HepG2 (cell line): ENCODE measurements around the gene CCDC91. TPM values are rescaled to one million over a fixed set of nuclear protein-coding genes. Genes with fewer than 3 reads are reported as not detected.

Source experiments
- ETV6 ChIP-seq: sonication (generic); formaldehyde crosslinking; conservative IDR thresholded peaks from 2 replicates; pipeline ENCODE4 v1.4.0; 2020; ENCODE audit warnings: missing genetic modification reagents
- HDAC2 ChIP-seq: sonication (generic); formaldehyde crosslinking; IDR thresholded peaks from 2 replicates; pipeline ENCODE4 v1.4.0; 2020; ENCODE audit warnings: missing genetic modification reagents
- HIVEP1 ChIP-seq: sonication (generic); formaldehyde crosslinking; IDR thresholded peaks from 2 replicates; pipeline ENCODE4 v1.4.0; 2020; ENCODE audit warnings: mild to moderate bottlenecking, missing genetic modification reagents
- IRF2 ChIP-seq: IDR thresholded peaks from 2 replicates; pipeline ENCODE4 v1.6.1; 2018; ENCODE audit warnings: missing genetic modification reagents, missing compliant biosample characterization
- KDM6A ChIP-seq: IDR thresholded peaks from 2 replicates; pipeline ENCODE4 v1.6.1; 2016; ENCODE audit warnings: low read depth
- NCOA2 ChIP-seq: sonication (generic); formaldehyde crosslinking; IDR thresholded peaks from 2 replicates; pipeline ENCODE4 v1.8.0; 2022; ENCODE audit warnings: inconsistent platforms
- NR2F6 ChIP-seq, 2 experiments: IDR thresholded peaks; 2 replicates each; pipeline ENCODE4 v1.6.1; 2016; ENCODE audit warnings: antibody characterized with exemption in 1 of 2, mild to moderate bottlenecking in 1 of 2
- ONECUT2 ChIP-seq: sonication (generic); formaldehyde crosslinking; IDR thresholded peaks from 2 replicates; pipeline ENCODE4 v1.4.0; 2020; ENCODE audit warnings: missing genetic modification reagents
- PAX8 ChIP-seq: sonication (generic); formaldehyde crosslinking; IDR thresholded peaks from 2 replicates; pipeline ENCODE4 v1.8.0; 2022; ENCODE audit warnings: mild to moderate bottlenecking, missing genetic modification reagents, borderline replicate concordance
- SAP130 ChIP-seq: IDR thresholded peaks from 2 replicates; pipeline ENCODE4 v1.6.1; 2016; ENCODE audit warnings: low read depth
- SNRNP70 ChIP-seq: fragments of 200-400 bp; formaldehyde crosslinking; IDR thresholded peaks from 2 replicates; pipeline ENCODE4 v1.6.1; 2017; ENCODE audit warnings: mild to moderate bottlenecking, low read depth, low read length, moderate library complexity
- SOX13 ChIP-seq, 3 experiments: fragments of 450-650 bp in 1 of 3; sonication (generic) in 1 of 3; formaldehyde crosslinking in 1 of 3; IDR thresholded peaks in 2 of 3; conservative IDR thresholded peaks in 1 of 3; 2 replicates each; pipeline versions ENCODE4 v1.5.0 to v1.6.1; 2016 to 2020; ENCODE audit warnings: antibody characterized with exemption in 1 of 3, mild to moderate bottlenecking in 1 of 3, missing compliant biosample characterization in 1 of 3, missing genetic modification reagents in 1 of 3, moderate library complexity in 1 of 3
- ZNF180 ChIP-seq: sonication (generic); formaldehyde crosslinking; IDR thresholded peaks from 2 replicates; pipeline ENCODE4 v1.4.0; 2020; ENCODE audit warnings: low read depth, missing genetic modification reagents, borderline replicate concordance
- ZNF432 ChIP-seq: sonication (generic); formaldehyde crosslinking; IDR thresholded peaks from 2 replicates; pipeline ENCODE4 v1.5.0; 2020; ENCODE audit warnings: missing genetic modification reagents, mild to moderate bottlenecking, borderline replicate concordance
- ZNF550 ChIP-seq: sonication (generic); formaldehyde crosslinking; IDR thresholded peaks from 2 replicates; pipeline ENCODE4 v1.4.0; 2020; ENCODE audit warnings: mild to moderate bottlenecking, missing genetic modification reagents, borderline replicate concordance
- polyA plus RNA-seq, 8 experiments: library from polyadenylated mRNA; depleted of rRNA in 3 of 8; stranded (reverse) in 7 of 8; unstranded in 1 of 8; fragments of >200 nt; fragmentation: Illumina TruSeq in 4 of 8; extraction: Trizol in 4 of 8; gene quantifications; 2 replicates each; pipeline versions ENCODE4 v1.2.1 to v1.2.3, GENCODE V29; 2011 to 2016; ENCODE audit warnings: low read depth in 4 of 8, missing spikeins in 1 of 8, mixed read lengths in 1 of 8; ENCODE audit not compliant: insufficient read depth in 1 of 8
- total RNA-seq, 5 experiments: library from RNA; depleted of rRNA; stranded (reverse); fragments of >200 nt; fragmentation: Illumina TruSeq; extraction: Trizol; gene quantifications; 2 replicates each; pipeline ENCODE4 v1.2.3, GENCODE V29; 2016; ENCODE audit warnings: low read depth in 1 of 5
- TF ChIP-seq, protein P1 (sequence below): sonication (generic); formaldehyde crosslinking; IDR thresholded peaks from 2 replicates; pipeline ENCODE4 v1.4.0; 2020; ENCODE audit warnings: missing genetic modification reagents
- TF ChIP-seq, protein P2 (sequence below): sonication (generic); formaldehyde crosslinking; IDR thresholded peaks from 2 replicates; pipeline ENCODE4 v1.5.0; 2020; ENCODE audit warnings: mild to moderate bottlenecking, missing genetic modification reagents, moderate library complexity
- TF ChIP-seq, protein P3 (sequence below): sonication (generic); formaldehyde crosslinking; IDR thresholded peaks from 2 replicates; pipeline ENCODE4 v1.4.0; 2020; ENCODE audit warnings: mild to moderate bottlenecking, missing genetic modification reagents, borderline replicate concordance
- TF ChIP-seq, protein P4 (sequence below): sonication (generic); formaldehyde crosslinking; IDR thresholded peaks from 2 replicates; pipeline ENCODE4 v1.4.0; 2020; ENCODE audit warnings: missing genetic modification reagents

The CCDC91 gene
- total and polyA plus RNA-seq, 2 of the 13 experiments (the other 11 are each of a cell fraction or from before 2014, with no cell fraction given), result 9.8 to 15.8 TPM

DNA sequence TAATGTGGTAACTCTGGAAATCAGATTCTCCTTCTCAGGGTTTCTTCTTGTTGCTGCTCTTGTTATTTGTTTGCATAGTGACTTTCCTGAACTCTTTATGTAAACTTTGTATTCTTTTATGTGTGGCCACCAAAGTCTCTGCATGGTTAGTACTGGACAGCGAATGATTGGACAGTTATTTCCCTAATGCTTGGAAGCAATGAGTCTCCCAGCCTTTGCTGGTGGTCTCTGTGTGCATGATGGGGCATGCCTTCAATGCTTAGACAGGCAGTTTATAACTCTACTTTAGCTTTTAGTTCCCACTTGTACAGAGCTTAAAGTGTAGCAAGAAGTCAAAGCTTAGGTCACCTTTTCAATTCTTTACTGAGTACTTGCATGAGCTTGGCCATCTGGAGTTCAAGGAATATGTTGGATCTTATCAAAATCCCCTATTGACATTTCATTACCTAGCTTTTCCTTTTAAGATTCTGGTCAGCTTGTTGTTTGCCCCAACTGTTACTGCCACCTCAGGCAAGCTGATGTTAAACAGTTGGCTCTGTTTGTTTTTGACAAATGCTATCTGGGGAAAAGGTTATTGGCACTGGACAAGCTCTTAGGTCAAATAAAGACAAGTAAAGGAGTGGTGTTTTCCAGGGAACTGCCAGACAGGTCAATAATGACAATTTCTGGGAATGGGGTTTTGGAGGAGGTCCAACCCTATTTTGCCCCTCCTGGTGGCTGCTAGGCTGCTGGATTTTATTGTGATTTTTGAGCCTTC lies 12.3 kb downstream of the CCDC91 start (continued):
- no peak for TF ChIP-seq HIVEP1
- TF ChIP-seq, protein P1, sequence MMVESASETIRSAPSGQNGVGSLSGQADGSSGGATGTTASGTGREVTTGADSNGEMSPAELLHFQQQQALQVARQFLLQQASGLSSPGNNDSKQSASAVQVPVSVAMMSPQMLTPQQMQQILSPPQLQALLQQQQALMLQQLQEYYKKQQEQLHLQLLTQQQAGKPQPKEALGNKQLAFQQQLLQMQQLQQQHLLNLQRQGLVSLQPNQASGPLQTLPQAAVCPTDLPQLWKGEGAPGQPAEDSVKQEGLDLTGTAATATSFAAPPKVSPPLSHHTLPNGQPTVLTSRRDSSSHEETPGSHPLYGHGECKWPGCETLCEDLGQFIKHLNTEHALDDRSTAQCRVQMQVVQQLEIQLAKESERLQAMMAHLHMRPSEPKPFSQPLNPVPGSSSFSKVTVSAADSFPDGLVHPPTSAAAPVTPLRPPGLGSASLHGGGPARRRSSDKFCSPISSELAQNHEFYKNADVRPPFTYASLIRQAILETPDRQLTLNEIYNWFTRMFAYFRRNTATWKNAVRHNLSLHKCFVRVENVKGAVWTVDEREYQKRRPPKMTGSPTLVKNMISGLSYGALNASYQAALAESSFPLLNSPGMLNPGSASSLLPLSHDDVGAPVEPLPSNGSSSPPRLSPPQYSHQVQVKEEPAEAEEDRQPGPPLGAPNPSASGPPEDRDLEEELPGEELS (CRISPR knock-in tag), result peak; percentile 24; the same call in 1 of the 2 replicates
- 0 out of 2 replicates have a peak, but pooled peaks have one; percentile 21 for TF ChIP-seq HDAC2 (CRISPR knock-in tag)
- no peak for TF ChIP-seq ETV6 (CRISPR knock-in tag)
- no peak for TF ChIP-seq ZNF550 (CRISPR knock-in tag)
- peak; percentile 96 for TF ChIP-seq ZNF432 (CRISPR knock-in tag)
- TF ChIP-seq ONECUT2 (CRISPR knock-in tag), result 0 out of 2 replicates have a peak, but pooled peaks have one; percentile 49
- TF ChIP-seq, protein P2, sequence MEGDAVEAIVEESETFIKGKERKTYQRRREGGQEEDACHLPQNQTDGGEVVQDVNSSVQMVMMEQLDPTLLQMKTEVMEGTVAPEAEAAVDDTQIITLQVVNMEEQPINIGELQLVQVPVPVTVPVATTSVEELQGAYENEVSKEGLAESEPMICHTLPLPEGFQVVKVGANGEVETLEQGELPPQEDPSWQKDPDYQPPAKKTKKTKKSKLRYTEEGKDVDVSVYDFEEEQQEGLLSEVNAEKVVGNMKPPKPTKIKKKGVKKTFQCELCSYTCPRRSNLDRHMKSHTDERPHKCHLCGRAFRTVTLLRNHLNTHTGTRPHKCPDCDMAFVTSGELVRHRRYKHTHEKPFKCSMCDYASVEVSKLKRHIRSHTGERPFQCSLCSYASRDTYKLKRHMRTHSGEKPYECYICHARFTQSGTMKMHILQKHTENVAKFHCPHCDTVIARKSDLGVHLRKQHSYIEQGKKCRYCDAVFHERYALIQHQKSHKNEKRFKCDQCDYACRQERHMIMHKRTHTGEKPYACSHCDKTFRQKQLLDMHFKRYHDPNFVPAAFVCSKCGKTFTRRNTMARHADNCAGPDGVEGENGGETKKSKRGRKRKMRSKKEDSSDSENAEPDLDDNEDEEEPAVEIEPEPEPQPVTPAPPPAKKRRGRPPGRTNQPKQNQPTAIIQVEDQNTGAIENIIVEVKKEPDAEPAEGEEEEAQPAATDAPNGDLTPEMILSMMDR (CRISPR knock-in tag), result peak; percentile 8; the same call in 1 of the 2 replicates
- no peak for TF ChIP-seq ZNF180 (CRISPR knock-in tag)
- no peak for TF ChIP-seq SOX13 (IDR thresholded peaks at IDR 0.05)
- TF ChIP-seq SOX13 (CRISPR knock-in tag; conservative IDR thresholded peaks at IDR 0.05 in 1 of 2, IDR thresholded peaks at IDR 0.05 in 1 of 2), result peak in 1 of 2 experiments; percentile 55; a peak in 2 of 4 replicates
- peak; percentile 34; the same call in 1 of the 2 replicates for TF ChIP-seq NR2F6 (IDR thresholded peaks at IDR 0.05)
- peak; percentile 28; the same call in 1 of the 2 replicates for TF ChIP-seq NR2F6 (CRISPR knock-in tag; IDR thresholded peaks at IDR 0.05)
- peak; percentile 59 for TF ChIP-seq NCOA2 (CRISPR knock-in tag)
- TF ChIP-seq, protein P3, sequence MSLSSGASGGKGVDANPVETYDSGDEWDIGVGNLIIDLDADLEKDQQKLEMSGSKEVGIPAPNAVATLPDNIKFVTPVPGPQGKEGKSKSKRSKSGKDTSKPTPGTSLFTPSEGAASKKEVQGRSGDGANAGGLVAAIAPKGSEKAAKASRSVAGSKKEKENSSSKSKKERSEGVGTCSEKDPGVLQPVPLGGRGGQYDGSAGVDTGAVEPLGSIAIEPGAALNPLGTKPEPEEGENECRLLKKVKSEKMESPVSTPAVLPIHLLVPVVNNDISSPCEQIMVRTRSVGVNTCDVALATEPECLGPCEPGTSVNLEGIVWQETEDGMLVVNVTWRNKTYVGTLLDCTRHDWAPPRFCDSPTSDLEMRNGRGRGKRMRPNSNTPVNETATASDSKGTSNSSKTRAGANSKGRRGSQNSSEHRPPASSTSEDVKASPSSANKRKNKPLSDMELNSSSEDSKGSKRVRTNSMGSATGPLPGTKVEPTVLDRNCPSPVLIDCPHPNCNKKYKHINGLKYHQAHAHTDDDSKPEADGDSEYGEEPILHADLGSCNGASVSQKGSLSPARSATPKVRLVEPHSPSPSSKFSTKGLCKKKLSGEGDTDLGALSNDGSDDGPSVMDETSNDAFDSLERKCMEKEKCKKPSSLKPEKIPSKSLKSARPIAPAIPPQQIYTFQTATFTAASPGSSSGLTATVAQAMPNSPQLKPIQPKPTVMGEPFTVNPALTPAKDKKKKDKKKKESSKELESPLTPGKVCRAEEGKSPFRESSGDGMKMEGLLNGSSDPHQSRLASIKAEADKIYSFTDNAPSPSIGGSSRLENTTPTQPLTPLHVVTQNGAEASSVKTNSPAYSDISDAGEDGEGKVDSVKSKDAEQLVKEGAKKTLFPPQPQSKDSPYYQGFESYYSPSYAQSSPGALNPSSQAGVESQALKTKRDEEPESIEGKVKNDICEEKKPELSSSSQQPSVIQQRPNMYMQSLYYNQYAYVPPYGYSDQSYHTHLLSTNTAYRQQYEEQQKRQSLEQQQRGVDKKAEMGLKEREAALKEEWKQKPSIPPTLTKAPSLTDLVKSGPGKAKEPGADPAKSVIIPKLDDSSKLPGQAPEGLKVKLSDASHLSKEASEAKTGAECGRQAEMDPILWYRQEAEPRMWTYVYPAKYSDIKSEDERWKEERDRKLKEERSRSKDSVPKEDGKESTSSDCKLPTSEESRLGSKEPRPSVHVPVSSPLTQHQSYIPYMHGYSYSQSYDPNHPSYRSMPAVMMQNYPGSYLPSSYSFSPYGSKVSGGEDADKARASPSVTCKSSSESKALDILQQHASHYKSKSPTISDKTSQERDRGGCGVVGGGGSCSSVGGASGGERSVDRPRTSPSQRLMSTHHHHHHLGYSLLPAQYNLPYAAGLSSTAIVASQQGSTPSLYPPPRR (CRISPR knock-in tag), result peak; percentile 62; the same call in 1 of the 2 replicates
- no peak for TF ChIP-seq SNRNP70
- 0 out of 2 replicates have a peak, but pooled peaks have one; percentile 14 for TF ChIP-seq SAP130 (CRISPR knock-in tag)
- TF ChIP-seq, protein P4, sequence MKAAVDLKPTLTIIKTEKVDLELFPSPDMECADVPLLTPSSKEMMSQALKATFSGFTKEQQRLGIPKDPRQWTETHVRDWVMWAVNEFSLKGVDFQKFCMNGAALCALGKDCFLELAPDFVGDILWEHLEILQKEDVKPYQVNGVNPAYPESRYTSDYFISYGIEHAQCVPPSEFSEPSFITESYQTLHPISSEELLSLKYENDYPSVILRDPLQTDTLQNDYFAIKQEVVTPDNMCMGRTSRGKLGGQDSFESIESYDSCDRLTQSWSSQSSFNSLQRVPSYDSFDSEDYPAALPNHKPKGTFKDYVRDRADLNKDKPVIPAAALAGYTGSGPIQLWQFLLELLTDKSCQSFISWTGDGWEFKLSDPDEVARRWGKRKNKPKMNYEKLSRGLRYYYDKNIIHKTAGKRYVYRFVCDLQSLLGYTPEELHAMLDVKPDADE (CRISPR knock-in tag), result no peak
- no peak for TF ChIP-seq PAX8
- TF ChIP-seq IRF2 (CRISPR knock-in tag), result 0 out of 2 replicates have a peak, but pooled peaks have one; percentile 27
- TF ChIP-seq KDM6A (CRISPR knock-in tag), result no peak
